Measurements from ENCODE around the gene AKR7A3.

AKR7A3 gene

GRCh38 chr1:19251305-19252196, 37.0 kb downstream of the AKR7A3 start, which contains the start of the genes EMC1 and MRTO4:
TSS of gene EMC1 (minus strand) at chr1:19251524. CDS start at chr1:19251509, 15 bp downstream.
TSS of gene MRTO4 (plus strand) at chr1:19251805. CDS start at chr1:19251836, 31 bp downstream.
- peak; percentile 83 for DNase-seq (ENCODE audit: low spot score)

- no peak for DNase-seq (ENCODE audit: low spot score)
Observed at GRCh38 chr1:19250629-19251304, 37.8 kb downstream of the AKR7A3 start.

GRCh38 chr1:19240673-19241538, 47.7 kb downstream of the AKR7A3 start:
- peak; percentile 75 for DNase-seq (ENCODE audit: low spot score)

- DNase-seq (ENCODE audit: low spot score) = no peak
Observed at GRCh38 chr1:19239876-19240275, 48.7 kb downstream of the AKR7A3 start.

GRCh38 chr1:19234224-19234623, 54.3 kb downstream of the AKR7A3 start:
- DNase-seq (ENCODE audit: low spot score) = no peak

All from Ammon's horn (tissue), 1 donor.